ENCODE data around the gene NUDT19.

Gene NUDT19

GRCh38 chr19:32691291-32691951 is at the start of gene NUDT19 (continued):
- TF ChIP-seq ZNF76 (tag by site-specific recombination; IDR thresholded peaks at IDR 0.05; ENCODE audit: borderline replicate concordance, low read depth) (peak; percentile 58), KLF7 (tag by site-specific recombination; IDR thresholded peaks at IDR 0.05; ENCODE audit: borderline replicate concordance) (peak; percentile 91), ZNF776 (tag by site-specific recombination; IDR thresholded peaks at IDR 0.05; ENCODE audit: borderline replicate concordance) (no peak), ZNF837 (tag by site-specific recombination; IDR thresholded peaks at IDR 0.05) (no peak), ZBTB48 (tag by site-specific recombination; IDR thresholded peaks at IDR 0.05) (peak; percentile 91), ZNF510 (tag by site-specific recombination; IDR thresholded peaks at IDR 0.05; ENCODE audit: insufficient replicate concordance) (no peak)

- Histone ChIP-seq H3K9me3 (ENCODE audit: control insufficient read depth, insufficient read depth, low read depth, low read length) (no peaks in the 10 kb centered on the region), H3K4me3 (ENCODE audit: low read depth, low read length) (no peak overlapping the region), H3K36me3 (ENCODE audit: control insufficient read depth in 2 of 2, insufficient read depth in 1 of 2, low read length in 2 of 2) (peaks cover 78 to 92% of the 10 kb centered on the region in 2 experiments), H3K4me1 (ENCODE audit: control insufficient read depth, insufficient read depth, low read length) (no peaks in the 10 kb centered on the region), H3K27ac (ENCODE audit: extremely low read depth, low read depth, low read length) (no peak overlapping the region)
- POLR2A ChIA-PET, result no interaction called here
- CTCF ChIA-PET, result interaction anchor here (1.1 kb wide), 1 partner anchor 482 kb away, joined by 3 read pairs; no protein-coding TSS in a partner anchor
- TF ChIP-seq ZNF626 (tag by site-specific recombination; IDR thresholded peaks at IDR 0.05) (no peak), MZF1 (tag by site-specific recombination; IDR thresholded peaks at IDR 0.05; ENCODE audit: borderline replicate concordance) (no peak), ZNF169 (tag by site-specific recombination; IDR thresholded peaks at IDR 0.05) (no peak), BCL11A (tag by site-specific recombination; IDR thresholded peaks at IDR 0.05; ENCODE audit: low read depth) (no peak), ZNF426 (tag by site-specific recombination; IDR thresholded peaks at IDR 0.05) (no peak), ZNF112 (tag by site-specific recombination; IDR thresholded peaks at IDR 0.05) (no peak), INSM2 (tag by site-specific recombination; IDR thresholded peaks at IDR 0.05) (no peak), TRIM28 (IDR thresholded peaks at IDR 0.05; ENCODE audit: borderline replicate concordance, low read length) (no peak), ZNF280D (tag by site-specific recombination; IDR thresholded peaks at IDR 0.05) (no peak), ZBTB10 (tag by site-specific recombination; IDR thresholded peaks at IDR 0.05) (no peak), ZNF555 (tag by site-specific recombination; conservative IDR thresholded peaks at IDR 0.05) (no peak), ZNF776 (tag by site-specific recombination; IDR thresholded peaks at IDR 0.05; ENCODE audit: borderline replicate concordance) (no peak), ZNF791 (tag by site-specific recombination; IDR thresholded peaks at IDR 0.05) (no peak), ZFHX2 (tag by site-specific recombination; conservative IDR thresholded peaks at IDR 0.05) (no peak), ZSCAN18 (tag by site-specific recombination; IDR thresholded peaks at IDR 0.05) (no peak), ZNF548 (tag by site-specific recombination; IDR thresholded peaks at IDR 0.05) (no peak), ZFP37 (tag by site-specific recombination; IDR thresholded peaks at IDR 0.05) (no peak)
Observed at GRCh38 chr19:32642771-32643170, 48.9 kb upstream of the NUDT19 start.

Measured in HEK293 (cell line).